Spleen (tissue), 7 donors: ENCODE data around the gene XDH.

Source experiments
- CTCF ChIP-seq, 11 experiments: fragments of 200-600 bp in 7 of 11; fragments of 450-650 bp in 4 of 11; sonication (generic) in 4 of 11; IDR thresholded peaks in 8 of 11; conservative IDR thresholded peaks in 3 of 11; 1 replicate in 7 of 11; 2 replicates in 4 of 11; pipeline versions ENCODE4 v1.4.0 to v1.8.0; 2016 to 2021; ENCODE audit warnings: antibody characterized with exemption in 11 of 11, inconsistent platforms in 4 of 11, mild to moderate bottlenecking in 1 of 11
- POLR2AphosphoS5 ChIP-seq, 3 donors: sonication (generic); formaldehyde crosslinking; IDR thresholded peaks; one replicate each; pipeline ENCODE4 v1.5.1; 2017; ENCODE audit warnings: antibody characterized with exemption in 3 of 3
- donor health status: DM: no; HTN: no; CAD: no; lungs with moderate emphysema.
- donor health status: DM: no; HTN: no; CAD: no.
- donor health status: DM: no; HTN: no; CAD: no.

DNA sequence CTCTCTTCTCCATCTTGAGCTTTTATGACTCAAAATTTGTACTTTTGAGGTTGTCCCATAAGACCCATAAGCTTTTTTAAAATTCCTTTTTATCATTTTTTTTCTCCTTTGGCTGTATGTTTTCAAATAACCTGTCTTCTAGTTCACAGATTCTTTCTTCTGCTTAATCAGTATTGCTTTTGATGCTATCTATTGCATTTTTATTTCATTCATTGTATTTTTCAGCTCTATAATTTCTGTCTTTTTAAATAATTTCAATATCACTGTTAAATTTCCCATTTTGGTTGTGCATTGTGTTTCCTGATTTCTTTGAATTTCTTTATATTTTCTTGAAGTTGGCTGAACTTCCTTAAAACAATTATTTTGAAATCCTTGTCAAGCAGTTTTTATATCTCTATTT is 4.8 kb upstream of the XDH start:
- TF ChIP-seq CTCF (IDR thresholded peaks at IDR 0.05 in 8 of 11, conservative IDR thresholded peaks at IDR 0.05 in 3 of 11) (no peak), POLR2AphosphoS5 (IDR thresholded peaks at IDR 0.05) (no peak)
